HepG2 (cell line): ENCODE data around the gene PIKFYVE.

Source experiments
- CBX2 ChIP-seq, 2 experiments: fragments of 200-600 bp in 1 of 2; sonication (generic); formaldehyde crosslinking in 1 of 2; IDR thresholded peaks; 2 replicates each; pipeline versions ENCODE4 v1.7.0 to v1.8.1; 2018 to 2022; ENCODE audit warnings: low read depth in 2 of 2, low read length in 1 of 2, mild to moderate bottlenecking in 1 of 2, missing genetic modification reagents in 1 of 2
- CTCF ChIP-seq: sonication (generic); formaldehyde crosslinking; IDR thresholded peaks from 2 replicates; pipeline ENCODE4 v1.5.0; 2020; ENCODE audit warnings: mild to moderate bottlenecking, missing genetic modification reagents, moderate library complexity
- FOSL2 ChIP-seq: sonication (generic); formaldehyde crosslinking; IDR thresholded peaks from 2 replicates; pipeline ENCODE4 v1.4.0; 2020; ENCODE audit warnings: missing genetic modification reagents
- FOXA1 ChIP-seq, 2 experiments: fragments of 450-650 bp in 1 of 2; sonication (generic) in 1 of 2; formaldehyde crosslinking in 1 of 2; IDR thresholded peaks; 2 replicates each; pipeline versions ENCODE4 v1.4.0 to v1.6.1; 2016 to 2020; ENCODE audit warnings: missing genetic modification reagents in 1 of 2
- GMEB1 ChIP-seq: sonication (generic); formaldehyde crosslinking; IDR thresholded peaks from 2 replicates; pipeline ENCODE4 v1.5.1; 2020; ENCODE audit warnings: missing genetic modification reagents, mild to moderate bottlenecking, borderline replicate concordance
- MATR3 ChIP-seq: sonication (generic); formaldehyde crosslinking; IDR thresholded peaks from 2 replicates; pipeline ENCODE4 v1.4.0; 2020; ENCODE audit warnings: missing genetic modification reagents
- RNF219 ChIP-seq: sonication (generic); formaldehyde crosslinking; IDR thresholded peaks from 2 replicates; pipeline ENCODE4 v1.5.0; 2020; ENCODE audit warnings: mild to moderate bottlenecking, missing genetic modification reagents
- TAF1 ChIP-seq: sonication (generic); formaldehyde crosslinking; IDR thresholded peaks from 2 replicates; pipeline ENCODE4 v1.4.0; 2020; ENCODE audit warnings: missing genetic modification reagents
- TBP ChIP-seq: sonication (generic); formaldehyde crosslinking; IDR thresholded peaks from 2 replicates; pipeline ENCODE4 v1.5.0; 2020; ENCODE audit warnings: missing genetic modification reagents
- U2AF2 ChIP-seq: fragments of 200-400 bp; formaldehyde crosslinking; IDR thresholded peaks from 2 replicates; pipeline ENCODE4 v1.6.1; 2017; ENCODE audit warnings: low read depth, mild to moderate bottlenecking, low read length
- ZNF496 ChIP-seq: sonication (generic); formaldehyde crosslinking; IDR thresholded peaks from 2 replicates; pipeline ENCODE4 v1.8.1; 2023; ENCODE audit warnings: mild to moderate bottlenecking, moderate library complexity, missing genetic modification reagents; ENCODE audit not compliant: insufficient replicate concordance

GRCh38 chr2:208363485-208363884, 97.4 kb downstream of the PIKFYVE start:
- TF ChIP-seq FOXA1 (IDR thresholded peaks at IDR 0.05) (no peak), FOXA1 (CRISPR knock-in tag; IDR thresholded peaks at IDR 0.05) (no peak), TBP (CRISPR knock-in tag) (no peak), CTCF (no peak), ZNF496 (CRISPR knock-in tag) (no peak), GMEB1 (CRISPR knock-in tag) (no peak), U2AF2 (no peak), MATR3 (CRISPR knock-in tag) (no peak), FOSL2 (CRISPR knock-in tag) (no peak), RNF219 (CRISPR knock-in tag) (no peak), TAF1 (CRISPR knock-in tag) (no peak), CBX2 (IDR thresholded peaks at IDR 0.05; ENCODE audit: low read depth, low read length) (no peak), CBX2 (CRISPR knock-in tag; IDR thresholded peaks at IDR 0.05; ENCODE audit: low read depth) (no peak)
